Measurements from ENCODE around the gene USP43.

GRCh38 chr17:9671559-9671958 lies 26.2 kb downstream of the USP43 start:
- TF ChIP-seq, protein P1, sequence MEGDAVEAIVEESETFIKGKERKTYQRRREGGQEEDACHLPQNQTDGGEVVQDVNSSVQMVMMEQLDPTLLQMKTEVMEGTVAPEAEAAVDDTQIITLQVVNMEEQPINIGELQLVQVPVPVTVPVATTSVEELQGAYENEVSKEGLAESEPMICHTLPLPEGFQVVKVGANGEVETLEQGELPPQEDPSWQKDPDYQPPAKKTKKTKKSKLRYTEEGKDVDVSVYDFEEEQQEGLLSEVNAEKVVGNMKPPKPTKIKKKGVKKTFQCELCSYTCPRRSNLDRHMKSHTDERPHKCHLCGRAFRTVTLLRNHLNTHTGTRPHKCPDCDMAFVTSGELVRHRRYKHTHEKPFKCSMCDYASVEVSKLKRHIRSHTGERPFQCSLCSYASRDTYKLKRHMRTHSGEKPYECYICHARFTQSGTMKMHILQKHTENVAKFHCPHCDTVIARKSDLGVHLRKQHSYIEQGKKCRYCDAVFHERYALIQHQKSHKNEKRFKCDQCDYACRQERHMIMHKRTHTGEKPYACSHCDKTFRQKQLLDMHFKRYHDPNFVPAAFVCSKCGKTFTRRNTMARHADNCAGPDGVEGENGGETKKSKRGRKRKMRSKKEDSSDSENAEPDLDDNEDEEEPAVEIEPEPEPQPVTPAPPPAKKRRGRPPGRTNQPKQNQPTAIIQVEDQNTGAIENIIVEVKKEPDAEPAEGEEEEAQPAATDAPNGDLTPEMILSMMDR (IDR thresholded peaks at IDR 0.05), result no peak
- no peak for TF ChIP-seq EZH2 (IDR thresholded peaks at IDR 0.05; ENCODE audit: borderline replicate concordance, insufficient read depth, low read depth, low read length, poor library complexity, severe bottlenecking)
